ENCODE measurements around the gene KLHL3.

The KLHL3 gene

GRCh38 chr5:137731176-137731575, 4.7 kb downstream of the KLHL3 start:
- no peak overlapping the region for H3K27ac ChIP-seq (ENCODE audit: low read depth, low read length)
- no peak overlapping the region for H3K9ac ChIP-seq (ENCODE audit: low read length in 5 of 5)
- no peak overlapping the region for H3K4me3 ChIP-seq (ENCODE audit: low read depth in 1 of 5, low read length in 5 of 5)
- H3K9me3 ChIP-seq (ENCODE audit: control insufficient read depth in 5 of 5, low read length in 5 of 5), result no peaks in the 10 kb centered on the region
- H3K4me1 ChIP-seq (ENCODE audit: control insufficient read depth in 5 of 5, insufficient read depth in 5 of 5, low read length in 5 of 5), result peaks cover 0 to 26% (median 21%) of the 10 kb centered on the region in 5 donors
- H3K36me3 ChIP-seq (ENCODE audit: control insufficient read depth in 5 of 5, insufficient read depth in 5 of 5, low read length in 5 of 5), result no peaks in the 10 kb centered on the region
- H3K27me3 ChIP-seq (ENCODE audit: control insufficient read depth in 5 of 5, insufficient read depth in 4 of 5, low read length in 5 of 5), result no peaks in the 10 kb centered on the region

GRCh38 chr5:137730336-137730735, 5.6 kb downstream of the KLHL3 start:
- Histone ChIP-seq H3K9ac (ENCODE audit: low read length in 5 of 5) (no peak overlapping the region), H3K36me3 (ENCODE audit: control insufficient read depth in 5 of 5, insufficient read depth in 5 of 5, low read length in 5 of 5) (no peaks in the 10 kb centered on the region), H3K4me3 (ENCODE audit: low read depth in 1 of 5, low read length in 5 of 5) (no peak overlapping the region), H3K4me1 (ENCODE audit: control insufficient read depth in 5 of 5, insufficient read depth in 5 of 5, low read length in 5 of 5) (peaks cover 0 to 18% (median 13%) of the 10 kb centered on the region in 5 donors), H3K27me3 (ENCODE audit: control insufficient read depth in 5 of 5, insufficient read depth in 4 of 5, low read length in 5 of 5) (no peaks in the 10 kb centered on the region), H3K9me3 (ENCODE audit: control insufficient read depth in 5 of 5, low read length in 5 of 5) (no peaks in the 10 kb centered on the region), H3K27ac (ENCODE audit: low read depth, low read length) (no peak overlapping the region)

GRCh38 chr5:137728048-137728447, 7.8 kb downstream of the KLHL3 start:
- Histone ChIP-seq H3K4me1 (ENCODE audit: control insufficient read depth in 5 of 5, insufficient read depth in 5 of 5, low read length in 5 of 5) (peaks cover 0 to 4% (median 0%) of the 10 kb centered on the region in 5 donors), H3K4me3 (ENCODE audit: low read depth in 1 of 5, low read length in 5 of 5) (no peak overlapping the region), H3K27ac (ENCODE audit: low read depth, low read length) (no peak overlapping the region), H3K36me3 (ENCODE audit: control insufficient read depth in 5 of 5, insufficient read depth in 5 of 5, low read length in 5 of 5) (no peaks in the 10 kb centered on the region), H3K27me3 (ENCODE audit: control insufficient read depth in 5 of 5, insufficient read depth in 4 of 5, low read length in 5 of 5) (no peaks in the 10 kb centered on the region), H3K9ac (ENCODE audit: low read length in 5 of 5) (no peak overlapping the region), H3K9me3 (ENCODE audit: control insufficient read depth in 5 of 5, low read length in 5 of 5) (no peaks in the 10 kb centered on the region)

GRCh38 chr5:137727623-137728022, 8.3 kb downstream of the KLHL3 start:
- no peak overlapping the region for H3K27ac ChIP-seq (ENCODE audit: low read depth, low read length)
- no peak overlapping the region for H3K4me3 ChIP-seq (ENCODE audit: low read depth in 1 of 5, low read length in 5 of 5)
- no peaks in the 10 kb centered on the region for H3K9me3 ChIP-seq (ENCODE audit: control insufficient read depth in 5 of 5, low read length in 5 of 5)
- no peak overlapping the region for H3K9ac ChIP-seq (ENCODE audit: low read length in 5 of 5)
- peaks cover 0 to 4% (median 0%) of the 10 kb centered on the region in 5 donors for H3K4me1 ChIP-seq (ENCODE audit: control insufficient read depth in 5 of 5, insufficient read depth in 5 of 5, low read length in 5 of 5)
- no peaks in the 10 kb centered on the region for H3K27me3 ChIP-seq (ENCODE audit: control insufficient read depth in 5 of 5, insufficient read depth in 4 of 5, low read length in 5 of 5)
- no peaks in the 10 kb centered on the region for H3K36me3 ChIP-seq (ENCODE audit: control insufficient read depth in 5 of 5, insufficient read depth in 5 of 5, low read length in 5 of 5)

GRCh38 chr5:137724251-137724650, 11.6 kb downstream of the KLHL3 start:
- Histone ChIP-seq H3K36me3 (ENCODE audit: control insufficient read depth in 5 of 5, insufficient read depth in 5 of 5, low read length in 5 of 5) (peaks cover 0 to 8% (median 2%) of the 10 kb centered on the region in 5 donors), H3K27me3 (ENCODE audit: control insufficient read depth in 5 of 5, insufficient read depth in 4 of 5, low read length in 5 of 5) (no peaks in the 10 kb centered on the region), H3K9ac (ENCODE audit: low read length in 5 of 5) (no peak overlapping the region), H3K27ac (ENCODE audit: low read depth, low read length) (no peak overlapping the region), H3K4me3 (ENCODE audit: low read depth in 1 of 5, low read length in 5 of 5) (no peak overlapping the region), H3K9me3 (ENCODE audit: control insufficient read depth in 5 of 5, low read length in 5 of 5) (no peaks in the 10 kb centered on the region), H3K4me1 (ENCODE audit: control insufficient read depth in 5 of 5, insufficient read depth in 5 of 5, low read length in 5 of 5) (no peaks in the 10 kb centered on the region)

- H3K4me3 ChIP-seq (ENCODE audit: low read depth in 1 of 5, low read length in 5 of 5), result no peak overlapping the region
These were observed 17.3 kb downstream of the KLHL3 start for GRCh38 chr5:137718611-137719010.

GRCh38 chr5:137716337-137716736, 19.6 kb downstream of the KLHL3 start:
- Histone ChIP-seq H3K9ac (ENCODE audit: low read length in 5 of 5) (no peak overlapping the region), H3K4me3 (ENCODE audit: low read depth in 1 of 5, low read length in 5 of 5) (no peak overlapping the region), H3K27me3 (ENCODE audit: control insufficient read depth in 5 of 5, insufficient read depth in 4 of 5, low read length in 5 of 5) (no peaks in the 10 kb centered on the region), H3K9me3 (ENCODE audit: control insufficient read depth in 5 of 5, low read length in 5 of 5) (peaks cover 0 to 8% (median 0%) of the 10 kb centered on the region in 5 donors), H3K27ac (ENCODE audit: low read depth, low read length) (no peak overlapping the region), H3K4me1 (ENCODE audit: control insufficient read depth in 5 of 5, insufficient read depth in 5 of 5, low read length in 5 of 5) (no peaks in the 10 kb centered on the region), H3K36me3 (ENCODE audit: control insufficient read depth in 5 of 5, insufficient read depth in 5 of 5, low read length in 5 of 5) (peaks cover 0 to 8% (median 2%) of the 10 kb centered on the region in 5 donors)

More at GRCh38 chr5:137718611-137719010, 17.3 kb downstream of the KLHL3 start:
- H3K36me3 ChIP-seq (ENCODE audit: control insufficient read depth in 5 of 5, insufficient read depth in 5 of 5, low read length in 5 of 5), result peaks cover 0 to 8% (median 2%) of the 10 kb centered on the region in 5 donors
- H3K27ac ChIP-seq (ENCODE audit: low read depth, low read length), result no peak overlapping the region
- no peaks in the 10 kb centered on the region for H3K27me3 ChIP-seq (ENCODE audit: control insufficient read depth in 5 of 5, insufficient read depth in 4 of 5, low read length in 5 of 5)
- no peak overlapping the region for H3K9ac ChIP-seq (ENCODE audit: low read length in 5 of 5)
- H3K4me1 ChIP-seq (ENCODE audit: control insufficient read depth in 5 of 5, insufficient read depth in 5 of 5, low read length in 5 of 5), result no peaks in the 10 kb centered on the region
- H3K9me3 ChIP-seq (ENCODE audit: control insufficient read depth in 5 of 5, low read length in 5 of 5), result peaks cover 0 to 4% (median 0%) of the 10 kb centered on the region in 5 donors

- peaks cover 0 to 8% (median 2%) of the 10 kb centered on the region in 5 donors for H3K36me3 ChIP-seq (ENCODE audit: control insufficient read depth in 5 of 5, insufficient read depth in 5 of 5, low read length in 5 of 5)
- no peak overlapping the region for H3K27ac ChIP-seq (ENCODE audit: low read depth, low read length)
- H3K27me3 ChIP-seq (ENCODE audit: control insufficient read depth in 5 of 5, insufficient read depth in 4 of 5, low read length in 5 of 5), result no peaks in the 10 kb centered on the region
- H3K4me3 ChIP-seq (ENCODE audit: low read depth in 1 of 5, low read length in 5 of 5), result no peak overlapping the region
- no peaks in the 10 kb centered on the region for H3K4me1 ChIP-seq (ENCODE audit: control insufficient read depth in 5 of 5, insufficient read depth in 5 of 5, low read length in 5 of 5)
- peaks cover 0 to 8% (median 0%) of the 10 kb centered on the region in 5 donors for H3K9me3 ChIP-seq (ENCODE audit: control insufficient read depth in 5 of 5, low read length in 5 of 5)
- H3K9ac ChIP-seq (ENCODE audit: low read length in 5 of 5), result no peak overlapping the region
These were observed 20.4 kb downstream of the KLHL3 start for GRCh38 chr5:137715456-137715855.

- peaks cover 0 to 8% (median 0%) of the 10 kb centered on the region in 5 donors for H3K9me3 ChIP-seq (ENCODE audit: control insufficient read depth in 5 of 5, low read length in 5 of 5)
- no peak overlapping the region for H3K4me3 ChIP-seq (ENCODE audit: low read depth in 1 of 5, low read length in 5 of 5)
- no peaks in the 10 kb centered on the region for H3K27me3 ChIP-seq (ENCODE audit: control insufficient read depth in 5 of 5, insufficient read depth in 4 of 5, low read length in 5 of 5)
- no peaks in the 10 kb centered on the region for H3K4me1 ChIP-seq (ENCODE audit: control insufficient read depth in 5 of 5, insufficient read depth in 5 of 5, low read length in 5 of 5)
- no peak overlapping the region for H3K27ac ChIP-seq (ENCODE audit: low read depth, low read length)
- peaks cover 0 to 5% (median 0%) of the 10 kb centered on the region in 5 donors for H3K36me3 ChIP-seq (ENCODE audit: control insufficient read depth in 5 of 5, insufficient read depth in 5 of 5, low read length in 5 of 5)
- no peak overlapping the region for H3K9ac ChIP-seq (ENCODE audit: low read length in 5 of 5)
These were observed 20.9 kb downstream of the KLHL3 start for GRCh38 chr5:137714946-137715345.

- Histone ChIP-seq H3K4me1 (ENCODE audit: control insufficient read depth in 5 of 5, insufficient read depth in 5 of 5, low read length in 5 of 5) (no peaks in the 10 kb centered on the region), H3K9me3 (ENCODE audit: control insufficient read depth in 5 of 5, low read length in 5 of 5) (peaks cover 0 to 8% (median 0%) of the 10 kb centered on the region in 5 donors), H3K27me3 (ENCODE audit: control insufficient read depth in 5 of 5, insufficient read depth in 4 of 5, low read length in 5 of 5) (no peaks in the 10 kb centered on the region), H3K27ac (ENCODE audit: low read depth, low read length) (no peak overlapping the region), H3K4me3 (ENCODE audit: low read depth in 1 of 5, low read length in 5 of 5) (no peak overlapping the region), H3K9ac (ENCODE audit: low read length in 5 of 5) (no peak overlapping the region), H3K36me3 (ENCODE audit: control insufficient read depth in 5 of 5, insufficient read depth in 5 of 5, low read length in 5 of 5) (peaks cover 0 to 4% (median 0%) of the 10 kb centered on the region in 5 donors)
These were observed 21.4 kb downstream of the KLHL3 start for GRCh38 chr5:137714494-137714893.
